KOPT-K1 (cell line): ENCODE data around the gene SOAT1.
A peak's percentile ranks its signal among the peaks of the same experiment; 100 is the strongest.
"Not testable (repeated sequence)": the region's sequence is repeated elsewhere in the genome, so short reads cannot be mapped to it uniquely, and the experiment has no call there.

ENCODE experiments used
- H3K27ac ChIP-seq: fragments of 200-600 bp; sonication (generic); 2 replicates; pipeline ENCODE4 v1.5.1; 2016; ENCODE audit warnings: antibody characterized with exemption, mild to moderate bottlenecking, low read depth, low read length; ENCODE audit not compliant: poor library complexity, severe bottlenecking
- H3K36me3 ChIP-seq: fragments of 200-600 bp; sonication (generic); 2 replicates; pipeline ENCODE4 v1.5.1; 2017; ENCODE audit warnings: antibody characterized with exemption, mild to moderate bottlenecking, low read length, moderate library complexity; ENCODE audit not compliant: insufficient read depth
- H3K9me3 ChIP-seq: fragments of 200-600 bp; sonication (generic); 2 replicates; pipeline ENCODE4 v1.5.1; 2017; ENCODE audit warnings: antibody characterized with exemption, low read length, mild to moderate bottlenecking; ENCODE audit not compliant: insufficient read depth, poor library complexity, severe bottlenecking

Gene SOAT1

DNA sequence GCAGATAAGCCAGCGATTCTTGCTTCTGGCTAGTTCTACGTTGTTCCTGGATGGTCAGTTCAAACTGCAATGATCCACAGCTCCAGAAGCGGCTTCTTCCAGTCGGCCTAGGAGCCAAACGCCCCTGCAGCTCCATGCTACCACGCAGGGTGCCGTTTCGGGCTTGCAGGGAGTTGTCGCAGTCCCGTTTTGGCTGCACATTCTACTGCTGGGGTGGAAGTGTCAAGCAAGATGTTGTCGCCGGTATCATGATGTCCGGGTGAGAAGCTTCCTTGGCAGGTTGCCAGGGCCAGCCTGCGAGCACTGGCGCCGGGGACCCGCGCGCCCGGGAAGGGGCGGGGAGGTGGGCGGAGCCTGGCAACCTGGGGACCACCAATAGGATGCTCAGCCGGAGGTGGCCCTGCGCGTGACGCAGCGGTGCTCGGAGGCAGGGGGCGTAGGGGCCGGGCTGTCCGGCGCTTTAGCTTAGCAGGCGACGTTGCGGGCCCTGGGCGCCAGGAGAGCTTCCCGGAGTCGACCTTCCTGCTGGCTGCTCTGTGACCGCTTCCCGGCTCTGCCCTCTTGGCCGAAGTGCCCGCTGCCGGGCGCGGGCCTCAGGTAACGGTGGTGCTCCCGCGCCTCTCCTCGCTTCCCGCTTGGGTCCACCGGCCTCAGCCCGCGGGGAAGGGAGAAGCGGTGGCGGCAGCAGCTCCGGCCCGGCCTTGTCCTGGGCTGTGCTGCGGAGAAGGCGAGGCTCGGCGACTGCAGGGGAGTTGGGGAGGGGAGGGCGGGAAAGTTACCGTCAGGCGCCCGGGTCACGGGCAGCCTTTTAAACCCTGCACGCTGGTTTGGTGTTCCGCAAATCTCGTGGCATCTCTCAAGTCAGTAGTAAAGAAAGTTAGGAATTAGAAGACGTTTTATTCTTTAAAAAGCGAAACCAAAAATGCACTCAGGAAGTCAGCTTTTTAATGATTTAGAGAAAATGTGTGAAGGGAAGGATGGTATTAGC, at the start of gene SOAT1:
Gene SOAT1 (plus strand): TSS at position 458 of the 988 bp plus-strand sequence. CDS start 8,888 bp downstream, outside the sequence.
- H3K36me3 ChIP-seq: peaks cover 5% of the 10 kb centered on the region; the same call in 1 of the 2 replicates
- H3K27ac ChIP-seq: peak within 1 kb of the TSS; percentile 67
- H3K9me3 ChIP-seq: no peaks in the 10 kb centered on the region

DNA sequence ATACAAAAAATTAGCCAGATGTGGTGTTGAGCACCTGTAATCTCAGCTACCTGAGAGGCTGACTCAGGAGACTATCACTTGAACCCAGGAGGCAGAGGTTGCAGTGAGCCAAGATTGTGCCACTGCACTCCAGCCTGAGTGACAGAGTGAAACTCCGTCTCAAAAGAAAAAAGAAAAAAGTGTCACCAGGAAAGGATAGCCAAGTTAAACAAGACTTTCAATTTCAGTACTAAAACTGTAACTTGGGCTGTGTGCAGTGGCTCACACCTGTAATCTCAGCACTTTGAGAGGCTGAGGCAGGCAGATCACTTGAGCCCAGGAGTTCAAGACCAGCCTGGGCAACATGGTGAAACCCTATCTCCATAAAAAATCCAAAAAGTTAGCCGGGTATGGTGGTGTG, 48.2 kb upstream of the SOAT1 start:
- not testable (repeated sequence) for H3K27ac ChIP-seq, H3K9me3 ChIP-seq

GRCh38 chr1:179247923-179248322, 45.7 kb upstream of the SOAT1 start:
- Histone ChIP-seq H3K36me3 (no peaks in the 10 kb centered on the region), H3K27ac (no peak overlapping the region), H3K9me3 (no peaks in the 10 kb centered on the region)

More for the DNA sequence above, 48.2 kb upstream of the SOAT1 start:
- H3K36me3 ChIP-seq: not testable (repeated sequence)

GRCh38 chr1:179251675-179252074, 41.9 kb upstream of the SOAT1 start:
- H3K9me3 ChIP-seq: no peaks in the 10 kb centered on the region
- H3K27ac ChIP-seq: no peak overlapping the region
- no peaks in the 10 kb centered on the region for H3K36me3 ChIP-seq

- H3K36me3 ChIP-seq: no peaks in the 10 kb centered on the region
- no peaks in the 10 kb centered on the region for H3K9me3 ChIP-seq
- no peak overlapping the region for H3K27ac ChIP-seq
These were observed 41.0 kb upstream of the SOAT1 start for GRCh38 chr1:179252606-179253005.

DNA sequence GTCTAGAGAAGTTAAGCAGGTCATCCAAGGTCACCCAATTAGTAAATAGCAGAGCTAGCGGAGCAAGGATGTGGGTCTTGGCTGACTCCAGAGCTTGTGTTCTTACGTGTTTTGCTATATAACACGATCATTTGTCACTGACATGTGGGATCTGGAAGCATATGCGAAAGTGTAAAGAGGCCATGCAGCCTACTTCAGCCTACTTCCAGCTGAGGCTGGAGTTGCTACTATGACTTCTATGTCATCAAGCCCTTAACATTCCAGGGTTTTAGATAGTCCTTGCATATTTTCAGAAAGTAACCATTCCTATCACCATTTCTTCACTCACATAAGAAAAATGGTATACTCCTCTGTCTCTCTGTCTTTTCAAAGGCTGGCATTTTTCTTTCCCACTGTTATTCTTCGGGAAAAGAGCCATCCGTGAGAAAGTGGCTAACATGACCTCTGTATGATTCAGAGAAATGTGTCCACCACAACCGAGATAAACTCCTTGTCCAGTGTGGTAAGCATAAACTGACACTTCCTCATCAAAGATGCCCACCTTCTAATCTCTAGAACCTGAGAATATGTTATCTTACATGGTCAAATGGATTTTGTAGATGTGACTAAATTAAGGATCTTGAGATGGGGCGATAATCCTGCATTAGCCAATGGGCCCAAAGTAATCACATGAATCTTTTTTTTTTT, 40.2 kb upstream of the SOAT1 start:
- H3K9me3 ChIP-seq: no peaks in the 10 kb centered on the region
- H3K36me3 ChIP-seq: no peaks in the 10 kb centered on the region
- H3K27ac ChIP-seq: no peak overlapping the region

DNA sequence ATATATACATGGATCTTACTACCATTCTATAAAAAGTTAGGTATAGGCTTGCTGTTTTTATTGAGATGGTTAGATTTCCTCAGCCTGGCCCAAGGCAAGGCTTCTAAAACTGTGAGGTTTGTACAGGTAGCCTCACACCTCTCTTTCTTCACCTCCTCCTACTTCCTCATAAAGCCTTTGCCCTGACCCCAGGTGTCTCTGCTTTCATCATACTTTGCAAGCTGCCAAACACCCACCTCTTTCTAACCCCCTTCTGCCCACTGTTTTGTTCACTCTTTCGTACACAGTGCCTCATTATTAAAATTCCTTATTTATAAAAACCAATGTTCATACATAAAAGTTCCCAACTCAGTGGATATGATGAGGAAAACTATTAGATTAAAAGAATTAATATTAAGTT, 31.4 kb upstream of the SOAT1 start:
- Histone ChIP-seq H3K9me3 (no peaks in the 10 kb centered on the region), H3K36me3 (no peaks in the 10 kb centered on the region), H3K27ac (no peak overlapping the region)

DNA sequence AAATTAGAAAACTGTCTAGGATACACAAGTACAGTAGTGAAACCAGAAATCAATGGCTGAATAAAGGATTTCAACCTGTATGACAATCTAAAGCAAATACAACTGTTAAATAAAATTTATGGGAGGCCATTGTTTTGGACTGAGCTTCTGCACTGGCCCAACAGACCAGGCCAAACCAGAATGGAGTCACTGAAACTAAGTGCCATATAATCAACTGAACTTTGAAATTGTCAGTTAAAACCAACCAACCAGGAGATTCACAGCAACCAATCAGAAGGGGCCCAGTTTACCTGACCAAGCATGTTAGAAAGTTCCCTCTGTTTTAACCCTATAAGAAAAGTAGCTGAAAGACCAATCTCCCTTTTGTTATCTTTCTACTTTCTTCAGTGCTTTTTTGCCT, 30.5 kb upstream of the SOAT1 start:
- Histone ChIP-seq H3K36me3 (no peaks in the 10 kb centered on the region), H3K9me3 (no peaks in the 10 kb centered on the region), H3K27ac (no peak overlapping the region)

DNA sequence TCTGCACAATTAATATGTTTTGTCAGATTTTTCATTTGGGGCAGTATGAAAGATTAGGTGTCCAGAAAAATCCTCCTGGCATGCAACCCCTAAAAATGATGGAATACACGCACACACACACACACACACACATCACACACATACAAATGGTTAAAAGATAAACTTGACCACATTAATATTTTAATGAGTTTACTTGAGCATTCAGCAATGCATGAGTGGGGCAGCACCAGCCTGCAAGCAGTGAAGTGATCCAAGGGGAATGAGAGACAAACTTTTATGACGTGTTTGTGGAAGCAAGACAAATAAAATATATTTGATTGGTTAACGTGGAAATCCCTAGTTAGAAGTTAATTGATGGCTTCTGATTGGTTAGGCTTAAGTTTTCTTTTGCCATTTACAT, 29.1 kb upstream of the SOAT1 start:
- H3K36me3 ChIP-seq: no peaks in the 10 kb centered on the region
- no peaks in the 10 kb centered on the region for H3K9me3 ChIP-seq
- no peak overlapping the region for H3K27ac ChIP-seq

GRCh38 chr1:179269071-179269470, 24.5 kb upstream of the SOAT1 start:
- no peaks in the 10 kb centered on the region for H3K9me3 ChIP-seq
- no peaks in the 10 kb centered on the region for H3K36me3 ChIP-seq
- H3K27ac ChIP-seq: no peak overlapping the region

DNA sequence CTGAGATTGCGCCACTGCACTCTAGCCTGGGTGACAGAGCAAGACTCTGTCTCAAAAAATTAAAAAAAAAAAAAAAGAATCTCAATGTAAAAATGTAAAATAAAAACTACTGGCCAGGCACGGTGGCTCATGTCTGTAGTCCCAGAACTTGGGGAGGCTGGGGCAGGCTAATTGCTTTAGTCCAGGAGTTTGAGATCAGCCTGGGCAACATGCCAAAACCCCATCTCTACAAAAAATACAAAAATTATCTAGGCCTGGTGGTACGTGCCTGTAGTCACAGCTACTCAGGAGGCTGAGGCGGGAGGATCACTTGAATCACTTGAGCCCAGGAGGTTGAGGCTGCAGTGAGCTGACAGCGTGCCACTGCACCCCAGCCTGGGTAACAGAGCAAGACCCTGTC, 19.2 kb upstream of the SOAT1 start:
- H3K9me3 ChIP-seq, H3K36me3 ChIP-seq: not testable (repeated sequence)

DNA sequence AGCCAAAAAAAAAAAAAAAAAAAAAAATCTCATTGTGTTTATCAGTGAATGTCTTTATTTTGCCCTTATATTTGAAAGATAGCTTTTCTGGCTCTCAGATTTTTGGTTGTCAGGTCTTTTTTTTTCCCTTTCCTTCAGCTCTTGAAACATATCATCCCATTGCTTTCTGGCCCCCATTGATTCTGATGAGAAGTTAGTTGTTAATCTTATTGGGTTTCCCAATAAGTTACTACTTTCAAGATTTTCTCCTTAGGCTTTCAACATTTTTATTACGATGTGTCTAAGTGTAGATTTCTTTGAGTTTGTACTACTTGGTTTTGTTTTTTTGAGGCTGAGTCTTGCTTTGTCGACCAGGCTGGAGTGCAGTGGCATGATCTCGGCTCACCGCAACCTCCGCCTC, 14.7 kb upstream of the SOAT1 start:
- Histone ChIP-seq H3K27ac (no peak overlapping the region), H3K9me3 (peaks cover 6% of the 10 kb centered on the region), H3K36me3 (no peaks in the 10 kb centered on the region)

More for the DNA sequence above, 19.2 kb upstream of the SOAT1 start:
- H3K27ac ChIP-seq: not testable (repeated sequence)

GRCh38 chr1:179283992-179284391, 9.6 kb upstream of the SOAT1 start:
- Histone ChIP-seq H3K27ac (no peak overlapping the region), H3K9me3 (peaks cover 4% of the 10 kb centered on the region), H3K36me3 (no peaks in the 10 kb centered on the region)

DNA sequence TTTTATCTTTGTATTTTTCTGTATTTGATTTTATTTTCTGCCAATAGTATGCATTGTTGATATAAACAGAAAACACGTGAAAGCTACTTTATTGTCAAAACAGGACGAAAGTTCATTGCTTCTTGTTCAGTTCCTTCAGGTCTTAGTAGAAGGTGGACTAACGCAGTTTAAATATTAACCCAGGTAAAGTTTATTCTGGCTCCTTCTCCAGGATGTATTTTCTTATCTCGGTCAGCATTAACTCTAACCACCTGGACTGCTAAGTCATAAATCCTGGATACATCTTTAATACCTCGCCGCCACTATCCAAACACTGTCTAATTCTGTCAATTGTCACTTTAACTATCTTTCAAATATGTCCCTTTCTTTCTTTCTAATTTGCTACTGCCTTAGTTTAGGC, 5.7 kb upstream of the SOAT1 start:
- Histone ChIP-seq H3K36me3 (no peaks in the 10 kb centered on the region), H3K27ac (no peak overlapping the region)

DNA sequence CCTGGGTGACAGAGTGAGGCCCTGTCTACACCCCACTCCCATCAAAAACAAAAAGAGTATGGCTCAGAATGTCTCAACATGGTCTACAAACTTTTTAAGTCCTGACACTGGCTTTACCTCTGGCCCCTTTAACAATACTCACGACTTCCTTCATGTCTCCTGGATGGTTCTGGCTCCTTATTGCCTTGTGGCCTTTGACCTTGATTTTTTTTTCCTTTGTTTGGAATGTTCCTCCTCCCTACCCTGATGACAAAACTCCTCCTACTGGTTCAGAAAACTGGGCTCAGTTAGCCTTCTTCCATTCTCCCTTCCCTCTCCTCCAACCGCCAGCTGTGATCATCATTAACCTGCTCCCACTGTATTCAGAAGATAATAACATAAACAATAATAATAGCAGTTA, 4.6 kb upstream of the SOAT1 start:
- Histone ChIP-seq H3K27ac (no peak overlapping the region), H3K9me3 (no peaks in the 10 kb centered on the region), H3K36me3 (no peaks in the 10 kb centered on the region)

More for the DNA sequence above, 5.7 kb upstream of the SOAT1 start:
- H3K9me3 ChIP-seq: no peaks in the 10 kb centered on the region
